Neuron (in vitro differentiated cells): ENCODE results near the gene PDIA2.
A peak's percentile ranks its signal among the peaks of the same experiment; 100 is the strongest.

Experiments used
- H2AFZ ChIP-seq: one replicate; pipeline ENCODE4 v1.6.1; 2013; ENCODE audit warnings: low read depth, mild to moderate bottlenecking, inconsistent platforms, low read length, moderate library complexity
- H3K27me3 ChIP-seq: one replicate; pipeline ENCODE4 v1.6.1; 2013; ENCODE audit warnings: low read length; ENCODE audit not compliant: insufficient read depth
- H3K36me3 ChIP-seq: one replicate; pipeline ENCODE4 v1.6.1; 2013; ENCODE audit warnings: low read length; ENCODE audit not compliant: insufficient read depth
- H3K4me1 ChIP-seq: one replicate; pipeline ENCODE4 v1.6.1; 2013; ENCODE audit warnings: low read length; ENCODE audit not compliant: insufficient read depth
- H3K4me3 ChIP-seq: 2 replicates; pipeline ENCODE4 v1.5.1; 2013; ENCODE audit warnings: mild to moderate bottlenecking, low read length, moderate library complexity
- H3K9me3 ChIP-seq: one replicate; pipeline ENCODE4 v1.6.1; 2013; ENCODE audit warnings: low read length

The PDIA2 gene

GRCh38 chr16:278863-279366 lies 4.0 kb upstream of the PDIA2 start:
- H3K36me3 ChIP-seq = no peaks in the 10 kb centered on the region
- H3K27me3 ChIP-seq = peaks cover 50% of the 10 kb centered on the region
- H3K9me3 ChIP-seq = no peaks in the 10 kb centered on the region
- peaks cover 8% of the 10 kb centered on the region for H3K4me1 ChIP-seq
- H3K4me3 ChIP-seq = no peak overlapping the region
- no peak overlapping the region for H2AFZ ChIP-seq

GRCh38 chr16:279531-279930 lies 3.4 kb upstream of the PDIA2 start:
- Histone ChIP-seq H3K36me3 (no peaks in the 10 kb centered on the region), H3K27me3 (peaks cover 44% of the 10 kb centered on the region), H3K4me1 (peaks cover 8% of the 10 kb centered on the region), H2AFZ (no peak overlapping the region), H3K4me3 (no peak overlapping the region), H3K9me3 (peaks cover 1% of the 10 kb centered on the region)

GRCh38 chr16:280005-280460 lies 2.9 kb upstream of the PDIA2 start:
- no peaks in the 10 kb centered on the region for H3K36me3 ChIP-seq
- H3K9me3 ChIP-seq = peaks cover 3% of the 10 kb centered on the region
- H2AFZ ChIP-seq = no peak overlapping the region
- peak overlapping the region; percentile 25 for H3K4me3 ChIP-seq
- peaks cover 7% of the 10 kb centered on the region for H3K4me1 ChIP-seq
- H3K27me3 ChIP-seq = peaks cover 40% of the 10 kb centered on the region

GRCh38 chr16:280552-280951 lies 2.4 kb upstream of the PDIA2 start, which contains the start of gene ARHGDIG:
TSS of gene ARHGDIG (plus strand) at chr16:280591. CDS start at chr16:280681, 90 bp downstream.
- H3K27me3 ChIP-seq = peaks cover 37% of the 10 kb centered on the region
- no peaks in the 10 kb centered on the region for H3K36me3 ChIP-seq
- H3K4me1 ChIP-seq = peaks cover 4% of the 10 kb centered on the region
- peak within 1 kb of the TSS; percentile 47 for H3K4me3 ChIP-seq
- peaks cover 6% of the 10 kb centered on the region for H3K9me3 ChIP-seq
- no peak within 1 kb of the TSS for H2AFZ ChIP-seq

GRCh38 chr16:280991-281659 lies 1.8 kb upstream of the PDIA2 start:
- peaks cover 6% of the 10 kb centered on the region for H3K9me3 ChIP-seq
- peaks cover 4% of the 10 kb centered on the region for H3K4me1 ChIP-seq
- H3K36me3 ChIP-seq = no peaks in the 10 kb centered on the region
- H3K4me3 ChIP-seq = peak overlapping the region; percentile 47
- H3K27me3 ChIP-seq = peaks cover 34% of the 10 kb centered on the region
- no peak overlapping the region for H2AFZ ChIP-seq

- H3K27me3 ChIP-seq = peaks cover 29% of the 10 kb centered on the region
- H3K36me3 ChIP-seq = peaks cover 2% of the 10 kb centered on the region
- H2AFZ ChIP-seq = no peak overlapping the region
- H3K4me3 ChIP-seq = no peak overlapping the region
- peaks cover 4% of the 10 kb centered on the region for H3K4me1 ChIP-seq
- peaks cover 10% of the 10 kb centered on the region for H3K9me3 ChIP-seq
Measured at GRCh38 chr16:281660-282255, 1.2 kb upstream of the PDIA2 start.

GRCh38 chr16:282491-282890 lies 473 bp upstream of the PDIA2 start:
- peaks cover 29% of the 10 kb centered on the region for H3K27me3 ChIP-seq
- peaks cover 10% of the 10 kb centered on the region for H3K9me3 ChIP-seq
- no peak overlapping the region for H2AFZ ChIP-seq
- H3K36me3 ChIP-seq = peaks cover 4% of the 10 kb centered on the region
- H3K4me3 ChIP-seq = no peak overlapping the region
- H3K4me1 ChIP-seq = peaks cover 4% of the 10 kb centered on the region

- Histone ChIP-seq H3K27me3 (peaks cover 17% of the 10 kb centered on the region), H3K36me3 (peaks cover 22% of the 10 kb centered on the region), H3K9me3 (peaks cover 16% of the 10 kb centered on the region), H2AFZ (no peak overlapping the region), H3K4me1 (peaks cover 4% of the 10 kb centered on the region), H3K4me3 (no peak overlapping the region)
Measured at GRCh38 chr16:284204-285120, 1.5 kb downstream of the PDIA2 start.

- H3K27me3 ChIP-seq = peaks cover 13% of the 10 kb centered on the region
- no peak overlapping the region for H3K4me3 ChIP-seq
- H3K36me3 ChIP-seq = peaks cover 25% of the 10 kb centered on the region
- H3K9me3 ChIP-seq = peaks cover 16% of the 10 kb centered on the region
- no peak overlapping the region for H2AFZ ChIP-seq
- peaks cover 4% of the 10 kb centered on the region for H3K4me1 ChIP-seq
Measured at GRCh38 chr16:285146-286055, 2.4 kb downstream of the PDIA2 start.

GRCh38 chr16:286491-287297 lies 3.7 kb downstream of the PDIA2 start:
- peaks cover 3% of the 10 kb centered on the region for H3K27me3 ChIP-seq
- H3K4me1 ChIP-seq = no peaks in the 10 kb centered on the region
- no peak overlapping the region for H3K4me3 ChIP-seq
- peaks cover 16% of the 10 kb centered on the region for H3K9me3 ChIP-seq
- H3K36me3 ChIP-seq = peaks cover 36% of the 10 kb centered on the region
- no peak overlapping the region for H2AFZ ChIP-seq

GRCh38 chr16:287298-287811 lies 4.4 kb downstream of the PDIA2 start:
- no peaks in the 10 kb centered on the region for H3K27me3 ChIP-seq
- peaks cover 16% of the 10 kb centered on the region for H3K9me3 ChIP-seq
- H3K36me3 ChIP-seq = peaks cover 42% of the 10 kb centered on the region
- H3K4me1 ChIP-seq = no peaks in the 10 kb centered on the region
- no peak overlapping the region for H3K4me3 ChIP-seq
- H2AFZ ChIP-seq = no peak overlapping the region
